ENCODE measurements around the gene GBP4.

GBP4 gene

DNA sequence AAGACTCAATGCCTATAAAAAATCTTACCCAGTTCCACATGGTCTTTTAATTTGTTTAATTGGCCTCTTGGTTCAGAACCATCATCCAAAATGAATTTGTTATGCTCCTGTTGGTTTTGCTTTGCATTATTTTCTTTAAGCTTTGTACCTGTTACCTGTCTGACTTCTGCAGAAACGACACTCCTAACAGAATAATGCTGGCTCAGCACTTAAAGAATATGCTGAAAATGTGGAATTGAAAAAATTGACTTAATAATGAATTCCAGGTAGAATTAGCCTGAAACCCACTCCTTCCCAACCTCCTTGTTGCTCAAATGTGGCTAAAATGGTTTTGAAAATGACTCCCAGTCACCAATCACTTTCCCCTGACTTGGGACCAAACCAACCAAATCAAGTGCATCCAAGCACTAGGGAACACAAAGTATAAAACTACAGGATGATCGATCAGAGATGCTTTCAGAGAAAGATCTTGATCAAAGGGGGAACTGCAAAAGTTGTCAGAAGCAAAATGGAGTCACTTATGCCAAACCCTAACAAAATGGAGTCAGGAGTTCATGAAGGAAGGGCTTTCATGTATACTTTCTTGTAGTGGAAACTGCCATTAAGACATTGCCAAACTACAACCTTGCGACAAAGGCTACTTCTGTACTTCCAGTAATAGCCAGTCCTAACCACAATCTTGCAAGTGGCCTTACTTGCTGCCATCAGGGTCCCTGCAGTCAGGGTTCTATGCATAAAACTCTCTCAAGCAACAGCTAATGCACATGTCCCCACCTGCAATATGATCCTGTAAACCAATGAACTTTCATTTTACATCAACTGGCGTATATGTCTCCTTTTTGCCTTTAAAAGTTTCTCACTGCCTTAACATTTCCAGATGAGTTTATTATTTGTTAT, 28.3 kb downstream of the GBP4 start:
- no peak for DNase-seq

DNA sequence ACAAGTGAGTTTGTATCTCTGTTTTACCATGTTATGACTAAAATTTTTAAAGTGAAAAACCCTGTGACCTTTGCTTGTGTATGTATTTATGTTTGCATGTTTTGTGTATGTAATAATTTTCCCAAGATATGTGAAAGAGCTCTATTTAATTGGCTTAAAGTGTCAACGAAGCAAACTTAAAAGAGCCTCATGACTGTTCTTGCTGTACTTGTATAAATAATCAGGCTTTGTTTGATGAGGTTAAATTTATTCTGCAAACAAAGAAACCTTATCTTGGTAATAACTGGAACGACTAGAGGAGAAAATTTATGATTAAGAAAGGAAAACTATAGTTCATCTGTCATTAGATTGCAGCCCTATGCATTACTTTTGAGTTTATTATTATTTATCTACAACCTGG, 29.6 kb downstream of the GBP4 start:
- no peak for DNase-seq

DNA sequence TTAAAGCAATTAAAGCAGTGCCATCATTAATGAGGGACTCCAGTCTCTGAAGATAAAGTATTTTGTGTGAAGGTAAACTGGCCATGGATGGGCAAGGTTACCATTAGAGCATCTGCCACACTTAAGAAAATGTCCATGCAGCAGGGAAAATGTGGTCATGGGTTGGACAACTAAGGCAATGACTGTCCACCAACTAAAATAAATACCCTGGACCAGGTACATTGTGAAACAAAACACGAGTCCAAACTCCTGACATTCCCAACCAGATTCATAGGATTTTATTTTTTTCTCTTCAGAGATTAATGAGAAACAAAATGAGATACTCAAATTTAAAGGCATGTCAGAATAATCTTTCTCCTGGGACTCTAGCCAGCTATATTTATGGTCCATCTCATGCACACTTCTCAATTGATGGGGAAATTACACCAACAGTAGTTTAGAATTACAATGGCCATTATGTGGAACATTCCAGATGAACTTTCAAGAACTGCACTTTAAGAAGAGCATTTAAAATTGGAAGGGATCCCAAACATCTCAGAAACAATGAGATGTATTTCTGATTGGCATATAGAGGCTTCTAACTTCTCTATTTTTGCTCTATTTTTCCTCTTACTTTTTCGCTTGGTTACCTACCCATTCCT, 31.0 kb downstream of the GBP4 start:
- DNase-seq, result no peak

DNA sequence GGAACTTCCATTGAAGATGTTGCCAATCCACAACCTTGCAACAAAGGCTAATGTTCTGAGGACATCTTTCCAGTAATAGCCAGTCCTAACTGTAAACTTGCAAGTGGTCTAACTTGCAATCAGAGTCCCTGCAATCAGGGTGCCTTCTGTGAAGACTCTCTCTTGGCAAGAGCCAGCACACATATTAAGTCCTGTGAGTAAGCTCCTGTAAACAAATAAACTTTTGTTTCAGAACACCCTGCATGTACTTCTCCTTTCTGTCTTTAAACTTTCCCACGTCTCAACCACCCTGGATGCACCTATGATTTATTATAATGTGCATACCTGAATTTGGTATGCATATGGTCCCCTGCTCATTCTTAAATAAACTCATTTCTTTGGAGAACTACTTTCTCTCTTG, 32.0 kb downstream of the GBP4 start:
- no peak for DNase-seq

DNA sequence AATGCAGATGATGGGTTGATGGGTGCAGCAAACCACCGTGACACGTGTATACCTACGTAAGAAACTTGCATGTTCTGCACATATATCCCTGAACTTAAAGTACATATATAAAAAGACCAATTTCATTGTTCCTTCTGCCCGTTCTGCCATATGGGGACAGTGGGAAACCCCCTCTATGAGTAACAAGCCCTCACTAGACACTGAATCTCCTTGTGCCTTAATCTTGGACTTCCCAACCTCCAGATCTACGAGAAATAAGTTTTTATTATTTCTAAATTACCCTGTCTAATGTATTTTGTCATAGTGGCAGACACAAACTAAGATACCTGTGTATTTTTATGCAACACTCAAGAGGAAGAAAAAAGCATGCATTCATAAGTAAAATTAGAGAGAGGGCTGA, 32.9 kb downstream of the GBP4 start:
- DNase-seq, result no peak

DNA sequence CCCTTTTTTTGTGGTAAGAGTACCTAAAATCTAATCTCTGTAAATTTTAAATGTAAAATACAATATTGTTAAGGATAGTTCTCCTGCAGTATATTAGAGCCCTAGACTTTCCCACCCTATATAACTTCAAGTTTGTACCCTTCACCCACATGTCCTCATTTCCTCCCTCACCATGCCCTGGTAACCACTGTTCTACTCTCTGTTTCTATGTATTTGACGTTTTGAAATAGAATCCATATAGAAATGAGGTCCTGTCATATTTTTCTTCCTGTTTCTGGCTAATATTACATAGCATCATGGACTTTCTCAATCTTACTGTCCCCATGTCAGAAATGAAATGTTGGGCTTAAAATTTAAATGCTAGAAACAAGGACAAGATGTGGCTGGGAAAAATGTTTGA, 47.7 kb downstream of the GBP4 start:
- no peak for DNase-seq

DNA sequence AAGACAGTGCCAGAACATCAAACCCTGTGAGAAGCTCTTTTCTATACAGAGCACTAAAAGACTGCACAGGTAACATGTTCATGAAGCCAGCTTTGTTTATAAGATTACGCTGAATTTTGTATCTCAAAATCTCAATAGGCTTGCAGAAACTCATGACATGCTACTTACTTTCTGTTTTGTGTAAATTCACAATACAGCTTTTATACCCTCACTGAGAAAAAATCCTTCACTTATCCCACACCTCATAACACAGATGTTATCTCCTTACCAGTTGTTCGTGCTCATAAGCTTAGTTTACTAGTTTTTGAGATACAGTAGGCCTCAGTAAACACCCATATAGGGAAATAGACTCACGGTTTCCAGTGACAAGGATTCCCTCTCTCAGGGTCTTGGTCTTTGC, 48.8 kb downstream of the GBP4 start:
- DNase-seq, result no peak

DNA sequence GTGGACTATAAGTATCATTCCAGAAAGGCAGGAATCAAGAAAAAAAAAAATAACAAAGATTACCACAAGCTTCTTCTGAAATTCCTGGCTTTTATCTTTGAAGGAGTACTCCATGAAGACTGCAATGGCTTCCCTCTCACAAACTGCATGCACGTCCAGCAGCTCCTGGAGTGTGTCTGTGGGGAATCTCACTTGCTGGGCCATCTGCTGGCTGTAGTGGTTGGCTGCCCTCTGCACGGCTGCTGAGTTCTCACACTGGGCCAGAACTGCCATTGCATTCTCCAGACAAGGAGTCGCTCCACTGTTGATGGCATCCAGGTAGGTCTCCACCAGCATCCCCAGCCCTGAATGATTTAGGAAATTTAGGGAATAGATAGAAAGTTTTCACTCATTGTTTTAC, 49.5 kb downstream of the GBP4 start:
- no peak for DNase-seq

DNA sequence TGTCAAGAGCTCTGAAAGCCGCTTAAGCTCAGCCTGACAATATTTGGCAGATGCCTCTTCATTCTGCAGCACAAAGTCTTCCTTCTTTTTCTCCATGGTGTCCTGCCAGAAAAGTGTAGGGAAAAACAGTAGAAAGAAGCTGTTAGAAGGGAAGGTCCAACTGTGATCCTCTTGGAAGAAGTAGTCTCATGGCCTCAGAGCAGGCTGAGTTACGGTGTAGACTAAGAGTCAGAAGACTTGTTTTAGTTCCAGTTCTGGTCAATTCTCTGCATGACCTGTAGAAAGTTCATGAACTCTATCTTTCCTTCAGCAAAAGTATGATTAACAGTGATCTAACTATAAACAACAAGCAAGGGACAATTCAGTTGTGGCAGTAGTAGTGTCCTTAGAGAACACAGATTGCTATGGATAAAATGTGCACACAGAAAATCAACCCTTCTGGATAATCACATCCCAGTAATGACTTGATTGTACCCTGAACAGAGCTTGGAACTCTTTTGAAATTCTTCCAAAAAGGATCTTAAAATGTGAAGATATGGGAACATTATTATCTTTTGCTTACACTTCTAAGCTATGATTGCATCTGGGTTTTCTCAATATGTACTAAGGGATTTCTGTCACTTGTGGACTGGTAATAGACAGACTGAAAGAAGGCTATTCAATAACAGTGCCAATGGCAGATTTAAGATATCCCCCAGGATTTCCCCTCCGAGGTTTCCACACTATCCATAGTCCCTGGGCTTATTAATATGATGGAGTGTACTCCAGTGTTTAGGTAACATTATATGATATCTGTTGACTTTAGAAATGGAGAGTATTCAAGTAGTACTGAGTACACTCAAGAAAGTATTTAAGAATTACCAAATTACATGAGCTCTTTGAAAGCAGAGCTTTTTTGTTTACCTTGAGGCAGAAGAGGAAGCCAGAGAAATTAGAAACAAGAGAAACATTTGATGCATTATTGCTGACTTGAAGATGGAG, 50.8 kb downstream of the GBP4 start:
- no peak for DNase-seq

DNA sequence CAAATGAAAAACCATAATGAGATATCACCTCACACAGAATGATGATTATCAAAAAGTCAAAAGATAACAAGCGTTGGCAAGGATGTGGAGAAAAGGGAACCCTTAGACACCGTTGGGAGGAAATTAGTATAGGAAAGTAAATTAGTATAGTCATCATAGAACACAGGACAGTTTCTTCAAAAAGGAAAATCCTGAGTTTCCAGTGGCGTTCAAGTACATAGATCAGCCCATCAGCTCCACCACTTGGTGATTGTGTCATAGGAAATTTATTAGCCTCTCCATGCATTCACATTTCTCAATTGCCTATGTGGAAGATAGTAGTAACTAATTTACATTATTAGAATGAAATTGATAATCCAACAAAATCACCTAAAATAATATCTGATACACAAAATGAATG, 52.0 kb downstream of the GBP4 start:
- DNase-seq, result no peak

DNA sequence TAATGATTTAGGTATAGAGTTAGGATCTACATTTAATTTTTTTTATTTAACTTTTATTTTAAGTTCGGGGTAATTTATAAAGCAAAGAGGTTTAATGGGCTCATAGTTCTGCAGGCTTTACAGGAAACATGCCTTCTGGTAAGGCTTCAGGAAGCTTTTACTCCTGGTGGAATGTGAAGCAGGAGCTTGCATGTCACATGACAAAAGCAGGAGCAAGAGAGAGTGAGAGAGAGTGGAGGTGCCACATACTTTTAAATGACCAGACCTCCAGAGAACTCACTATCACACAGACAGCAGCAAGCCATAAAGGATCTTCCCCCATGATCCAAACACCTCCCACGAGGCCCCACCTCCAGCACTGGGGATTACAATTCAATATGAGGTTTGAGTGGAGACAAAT, 55.3 kb downstream of the GBP4 start:
- no peak for DNase-seq

DNA sequence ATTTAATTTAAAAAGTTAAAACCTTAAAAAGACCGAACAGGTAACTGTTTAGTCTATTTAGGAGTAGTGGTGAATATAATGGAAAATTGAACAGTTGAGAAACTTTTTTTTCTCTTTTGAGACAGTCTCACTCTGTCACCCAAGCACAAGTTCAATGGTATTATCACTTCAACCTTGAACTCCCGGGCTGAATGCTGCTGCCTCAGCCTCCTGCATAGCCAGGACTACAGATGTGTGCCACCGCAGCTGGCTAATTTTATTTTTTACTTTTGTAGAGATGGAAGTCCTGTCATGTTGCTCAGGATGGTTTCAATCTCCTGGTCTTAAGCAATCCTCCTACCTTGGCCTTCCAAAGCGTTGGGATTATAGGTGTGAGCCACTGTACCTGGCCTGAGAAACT, 56.6 kb downstream of the GBP4 start:
- no peak for DNase-seq

DNA sequence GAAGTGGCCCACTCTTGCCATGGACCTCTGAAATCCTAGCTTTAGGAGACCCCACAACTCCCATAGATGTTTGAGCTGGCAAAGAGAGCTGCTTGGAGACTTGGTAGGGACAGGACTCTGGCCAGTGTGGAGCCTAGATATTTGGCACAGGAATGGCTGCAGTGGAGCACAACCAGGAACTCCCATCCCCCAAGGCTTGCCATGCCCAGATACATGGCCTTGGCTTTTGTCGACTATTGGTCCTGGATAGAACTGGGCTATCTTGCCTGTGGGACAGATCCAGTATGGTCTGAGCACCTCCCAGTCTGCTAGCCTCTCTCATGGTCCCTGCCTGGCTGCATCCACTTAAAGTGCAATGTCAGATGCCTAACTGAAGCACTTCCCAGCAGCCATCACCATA, 65.0 kb downstream of the GBP4 start:
- no peak for DNase-seq

All from activated CD4-positive, alpha-beta T cell treated with anti-CD3 and anti-CD28 coated beads, Interleukin-2, amount 50 U/mL, for 16 hours (primary cell).